Thyroid gland (tissue), 4 donors: ENCODE measurements around the gene SLC2A1. TPM values are rescaled to one million over a fixed set of nuclear protein-coding genes. Genes with fewer than 3 reads are reported as not detected.
A peak's percentile ranks its signal among the peaks of the same experiment; 100 is the strongest.

Experiments used
- DNase-seq, 2 donors: peaks; one replicate each; pipeline ENCODE4 v3.0.0-alpha.2; 2019
- H3K27ac ChIP-seq, 3 donors: fragments of 200-600 bp; sonication (generic); 1 replicate in 2 of 3; 2 replicates in 1 of 3; pipeline ENCODE4 v1.5.1; 2016 to 2019; ENCODE audit warnings: mild to moderate bottlenecking in 1 of 3, moderate library complexity in 1 of 3
- H3K27me3 ChIP-seq: fragments of 200-600 bp; sonication (generic); one replicate; pipeline ENCODE4 v1.5.1; 2019
- H3K36me3 ChIP-seq, 2 donors: fragments of 200-600 bp; sonication (generic); one replicate each; pipeline ENCODE4 v1.5.1; 2016 to 2019
- H3K4me1 ChIP-seq, 2 donors: fragments of 200-600 bp; sonication (generic); one replicate each; pipeline ENCODE4 v1.5.1; 2017 to 2019
- H3K4me3 ChIP-seq, 3 donors: fragments of 200-600 bp; sonication (generic); replicated peaks in 1 of 3; 1 replicate in 2 of 3; 2 replicates in 1 of 3; pipeline ENCODE4 v1.5.1; 2016; ENCODE audit warnings: mild to moderate bottlenecking in 1 of 3
- H3K9me3 ChIP-seq: fragments of 200-600 bp; sonication (generic); one replicate; pipeline ENCODE4 v1.5.1; 2017
- CTCF ChIP-seq, 6 experiments: fragments of 200-600 bp in 3 of 6; fragments of 450-650 bp in 3 of 6; sonication (generic) in 3 of 6; IDR thresholded peaks; one replicate each; pipeline ENCODE4 v1.5.1; 2016 to 2019; ENCODE audit warnings: antibody characterized with exemption in 6 of 6, mild to moderate bottlenecking in 2 of 6, inconsistent platforms in 1 of 6, moderate library complexity in 1 of 6
- POLR2A ChIP-seq, 2 donors: fragments of 450-650 bp; IDR thresholded peaks; one replicate each; pipeline ENCODE4 v1.6.1; 2017; ENCODE audit warnings: antibody characterized with exemption in 2 of 2, mild to moderate bottlenecking in 2 of 2, moderate library complexity in 1 of 2
- WGBS, 2 donors: methylation state at CpG; one replicate each; pipeline ENCODE4 v1.1.5; 2017; 5-methylcytosine and 5-hydroxymethylcytosine counted together
- intact Hi-C: fragments of 100-400 bp; cut with DNase I; formaldehyde crosslinking; loops from one replicate; pipeline ENCODE4 v1.15.1; 2023
- total RNA-seq, 4 donors: library from RNA; depleted of rRNA; stranded (reverse); fragments of >200 nt; gene quantifications; one replicate each; pipeline ENCODE4 v1.2.3, GENCODE V29; 2016

Gene SLC2A1
- total RNA-seq, 4 donors from 2014 or later = 15.0 to 208 (median 91.4) TPM

GRCh38 chr1:42960122-42960390 lies 1.4 kb upstream of the SLC2A1 start:
- Histone ChIP-seq H3K4me1 (peaks cover 7 to 15% of the 10 kb centered on the region in 2 donors), H3K4me3 (no peak overlapping the region), H3K36me3 (no peaks in the 10 kb centered on the region), H3K27me3 (no peaks in the 10 kb centered on the region), H3K27ac (no peak overlapping the region), H3K9me3 (no peaks in the 10 kb centered on the region)
- TF ChIP-seq CTCF (IDR thresholded peaks at IDR 0.05) (no peak), POLR2A (IDR thresholded peaks at IDR 0.05) (no peak)
- 100% methylated on average over 1 of the region's 1 CpG for WGBS, 2 donors
- intact Hi-C loops = loop anchor here (5.0 kb wide), 1 partner anchor 33 kb away; no protein-coding TSS in a partner anchor
- DNase-seq = no peak

- WGBS, 2 donors = 4 to 10% methylated on average over 2 to 11 of the region's 72 CpGs
- intact Hi-C loops = no loop called here
- H3K4me1 ChIP-seq = peaks cover 18 to 21% of the 10 kb centered on the region in 2 donors
Observed at GRCh38 chr1:42957880-42958487, 684 bp downstream of the SLC2A1 start.

GRCh38 chr1:42957229-42957879 lies 1.3 kb downstream of the SLC2A1 start:
- DNase-seq = no peak
- WGBS, 2 donors = 58 to 61% methylated on average over 22 to 26 of the region's 26 CpGs
- H3K36me3 ChIP-seq = no peaks in the 10 kb centered on the region
- no peaks in the 10 kb centered on the region for H3K27me3 ChIP-seq
- no peaks in the 10 kb centered on the region for H3K9me3 ChIP-seq
- peak overlapping the region; percentile 49 to 80 (median 62) for H3K27ac ChIP-seq
- TF ChIP-seq POLR2A (IDR thresholded peaks at IDR 0.05) (no peak), CTCF (IDR thresholded peaks at IDR 0.05) (no peak)
- H3K4me1 ChIP-seq = peaks cover 25 to 26% of the 10 kb centered on the region in 2 donors
- intact Hi-C loops = no loop called here
- H3K4me3 ChIP-seq = peak overlapping the region; percentile 18 to 52 (median 41)

More at GRCh38 chr1:42957880-42958487, 684 bp downstream of the SLC2A1 start:
- Histone ChIP-seq H3K4me3 (peak overlapping the region; percentile 18 to 52 (median 41)), H3K36me3 (no peaks in the 10 kb centered on the region), H3K9me3 (no peaks in the 10 kb centered on the region), H3K27me3 (no peaks in the 10 kb centered on the region), H3K27ac (peak overlapping the region; percentile 49 to 80 (median 62))
- peak; percentile 64 to 67 for DNase-seq
- TF ChIP-seq CTCF (IDR thresholded peaks at IDR 0.05) (no peak), POLR2A (IDR thresholded peaks at IDR 0.05) (no peak)

- intact Hi-C loops = no loop called here
- Histone ChIP-seq H3K27ac (peak overlapping the region in 1 of 3 donors; percentile 80), H3K27me3 (no peaks in the 10 kb centered on the region)
Observed at GRCh38 chr1:42956739-42957138, 1.9 kb downstream of the SLC2A1 start.

More at GRCh38 chr1:42956739-42957138, 1.9 kb downstream of the SLC2A1 start:
- no peak for DNase-seq
- TF ChIP-seq CTCF (IDR thresholded peaks at IDR 0.05) (no peak), POLR2A (IDR thresholded peaks at IDR 0.05) (no peak)
- H3K4me1 ChIP-seq = peaks cover 28 to 30% of the 10 kb centered on the region in 2 donors
- H3K4me3 ChIP-seq = no peak overlapping the region
- no peaks in the 10 kb centered on the region for H3K9me3 ChIP-seq
- no peaks in the 10 kb centered on the region for H3K36me3 ChIP-seq
- 88 to 96% methylated on average over 3 of the region's 3 CpGs for whole genome bisulfite sequencing, 2 donors
